ENCODE data around the gene KPNA4. TPM values are rescaled to one million over a fixed set of nuclear protein-coding genes. Genes with fewer than 3 reads are reported as not detected.

The KPNA4 gene
- total and polyA plus RNA-seq, 2 of the 4 experiments (the other 2 are of a cell fraction): 12.9 to 46.1 TPM

- H2BK5ac ChIP-seq (ENCODE audit: low read depth, low read length, poor library complexity, severe bottlenecking): no peak overlapping the region
- no peak overlapping the region for H4K5ac ChIP-seq (ENCODE audit: low read depth, low read length)
- no TSS peak for BruUV-seq (replicated peaks)
- no peaks in the 10 kb centered on the region for H3K9me1 ChIP-seq (ENCODE audit: insufficient read depth, low read length)
- H4K91ac ChIP-seq (ENCODE audit: insufficient read depth, low read depth, low read length): no peak overlapping the region
- H2AK9ac ChIP-seq (replicated peaks; ENCODE audit: low read depth, low read length, poor library complexity): no peak overlapping the region
- dilution Hi-C loops (cut with HindIII; ENCODE audit: low sequenced_read_pairs, unreplicated experiment) (no loop called here), in situ Hi-C loops (cut with MboI; ENCODE audit: low sequenced_read_pairs) (no loop called here), intact Hi-C loops (cut with micrococcal nuclease) (no loop called here)
- no peak overlapping the region for H2BK20ac ChIP-seq (ENCODE audit: low read depth, low read length)
- H3K23ac ChIP-seq (ENCODE audit: low read depth, low read length): no peak overlapping the region
- H3K56ac ChIP-seq (ENCODE audit: extremely low read depth, insufficient read depth, low read length): no peak overlapping the region
- H2AK5ac ChIP-seq (ENCODE audit: low read depth, low read length): no peak overlapping the region
- H3K4ac ChIP-seq (ENCODE audit: low read depth, low read length): no peak overlapping the region
- H3K9ac ChIP-seq (ENCODE audit: low read depth, low read length): no peak overlapping the region
- H3K27me3 ChIP-seq (ENCODE audit: control insufficient read depth, insufficient read depth, low read length): peaks cover 2% of the 10 kb centered on the region
- H3K18ac ChIP-seq (ENCODE audit: low read depth, low read length): no peak overlapping the region
- no peak overlapping the region for H2AFZ ChIP-seq (replicated peaks; ENCODE audit: low read length, poor library complexity)
- no peaks in the 10 kb centered on the region for H4K20me1 ChIP-seq (ENCODE audit: insufficient read depth, low read length)
- H2BK15ac ChIP-seq (ENCODE audit: low read depth, low read length): no peak overlapping the region
- H3K36me3 ChIP-seq (ENCODE audit: control insufficient read depth, insufficient read depth, low read length): no peaks in the 10 kb centered on the region
- DNase-seq: no peak
- ATAC-seq (ENCODE audit: low read depth): no peak
- H3K4me2 ChIP-seq (ENCODE audit: low read depth, low read length): no peak overlapping the region
- ChIA-PET POLR2A (ENCODE audit: unreplicated experiment) (no interaction called here), CTCF (no interaction called here)
- no peak for TF ChIP-seq POLR2A (IDR thresholded peaks at IDR 0.05; ENCODE audit: low read depth, low read length)
- TF ChIP-seq RAD21 (IDR thresholded peaks at IDR 0.05; ENCODE audit: low read length): no peak
- TF ChIP-seq MAFK (IDR thresholded peaks at IDR 0.05; ENCODE audit: low read depth, low read length): no peak
- no peak for TF ChIP-seq CHD1 (IDR thresholded peaks at IDR 0.05; ENCODE audit: low read depth, low read length)
- TF ChIP-seq RCOR1 (IDR thresholded peaks at IDR 0.05; ENCODE audit: insufficient replicate concordance, low read length): no peak
- TF ChIP-seq MAZ (IDR thresholded peaks at IDR 0.05; ENCODE audit: borderline replicate concordance, low read depth, low read length): no peak
- TF ChIP-seq CTCF (conservative IDR thresholded peaks at IDR 0.05; ENCODE audit: low read depth, low read length): no peak
- no peak for TF ChIP-seq USF2 (IDR thresholded peaks at IDR 0.05; ENCODE audit: low read depth, low read length)
- no peak for TF ChIP-seq CEBPB (IDR thresholded peaks at IDR 0.05; ENCODE audit: low read depth, low read length)
- TF ChIP-seq, protein P1, sequence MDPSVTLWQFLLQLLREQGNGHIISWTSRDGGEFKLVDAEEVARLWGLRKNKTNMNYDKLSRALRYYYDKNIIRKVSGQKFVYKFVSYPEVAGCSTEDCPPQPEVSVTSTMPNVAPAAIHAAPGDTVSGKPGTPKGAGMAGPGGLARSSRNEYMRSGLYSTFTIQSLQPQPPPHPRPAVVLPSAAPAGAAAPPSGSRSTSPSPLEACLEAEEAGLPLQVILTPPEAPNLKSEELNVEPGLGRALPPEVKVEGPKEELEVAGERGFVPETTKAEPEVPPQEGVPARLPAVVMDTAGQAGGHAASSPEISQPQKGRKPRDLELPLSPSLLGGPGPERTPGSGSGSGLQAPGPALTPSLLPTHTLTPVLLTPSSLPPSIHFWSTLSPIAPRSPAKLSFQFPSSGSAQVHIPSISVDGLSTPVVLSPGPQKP (IDR thresholded peaks at IDR 0.05; ENCODE audit: borderline replicate concordance, low read depth, low read length): no peak
- TF ChIP-seq FOS (IDR thresholded peaks at IDR 0.05; ENCODE audit: low read depth, low read length): no peak
- no peak for TF ChIP-seq SMC3 (IDR thresholded peaks at IDR 0.05; ENCODE audit: low read depth, low read length)
- TF ChIP-seq RFX5 (IDR thresholded peaks at IDR 0.05; ENCODE audit: low read depth, low read length): no peak
- TF ChIP-seq BHLHE40 (IDR thresholded peaks at IDR 0.05; ENCODE audit: low read depth, low read length): no peak
- no peak overlapping the region for H2BK120ac ChIP-seq (ENCODE audit: low read depth, low read length)
- no peaks in the 10 kb centered on the region for H3K79me1 ChIP-seq (ENCODE audit: low read depth in 1 of 2, low read length in 2 of 2)
- no peaks in the 10 kb centered on the region for H3K9me3 ChIP-seq (ENCODE audit: control insufficient read depth, insufficient read depth, low read length)
- no peaks in the 10 kb centered on the region for H3K4me1 ChIP-seq (ENCODE audit: control insufficient read depth, insufficient read depth, low read length)
- H4K8ac ChIP-seq (ENCODE audit: low read depth in 2 of 2, low read length in 2 of 2): no peak overlapping the region
- no peak overlapping the region for H3K27ac ChIP-seq (ENCODE audit: insufficient read depth, low read length)
- no peak overlapping the region for H3K14ac ChIP-seq (replicated peaks; ENCODE audit: low read depth, low read length)
- no peak overlapping the region for H3K4me3 ChIP-seq (ENCODE audit: insufficient read depth, low read depth, low read length)
These were observed 18.1 kb upstream of the KPNA4 start for GRCh38 chr3:160583451-160583850.

Data from IMR-90 (cell line).